Large intestine (tissue), 3 donors: ENCODE measurements around the gene CHD6. TPM values are rescaled to one million over a fixed set of nuclear protein-coding genes. Genes with fewer than 3 reads are reported as not detected.

Experiments
- DNase-seq, 2 donors: peaks; one replicate each; pipeline versions ENCODE4 v3.0.0 to v3.0.0-alpha.2; 2013
- H3K27ac ChIP-seq: one replicate; pipeline ENCODE4 v1.5.1; 2013; ENCODE audit warnings: low read length
- H3K27me3 ChIP-seq: 2 replicates; pipeline ENCODE4 v1.6.1; 2013; ENCODE audit warnings: low read length; ENCODE audit not compliant: control insufficient read depth, insufficient read depth
- H3K36me3 ChIP-seq: 2 replicates; pipeline ENCODE4 v1.6.1; 2013; ENCODE audit warnings: low read length; ENCODE audit not compliant: control insufficient read depth, insufficient read depth
- H3K4me1 ChIP-seq: one replicate; pipeline ENCODE4 v1.6.1; 2013; ENCODE audit warnings: low read length; ENCODE audit not compliant: control insufficient read depth, insufficient read depth
- H3K4me3 ChIP-seq: one replicate; pipeline ENCODE4 v1.5.1; 2013; ENCODE audit warnings: low read length
- H3K9me3 ChIP-seq: one replicate; pipeline ENCODE4 v1.6.1; 2013; ENCODE audit warnings: mild to moderate bottlenecking, low read depth, low read length, moderate library complexity; ENCODE audit not compliant: control insufficient read depth
- WGBS: methylation state at CpG from one replicate; pipeline ENCODE4 v1.1.5; 2013; ENCODE audit warnings: low lambda C conversion rate; ENCODE audit not compliant: insufficient coverage; 5-methylcytosine and 5-hydroxymethylcytosine counted together
- polyA plus RNA-seq: library from polyadenylated mRNA; unstranded; fragments of 120-200 nt; gene quantifications from one replicate; pipeline ENCODE4 v1.2.1, GENCODE V29; 2013

CHD6 gene
- polyA plus RNA-seq, 1 donor, result 24.0 TPM

- no peak for DNase-seq
- no peak overlapping the region for H3K27ac ChIP-seq
- H3K4me3 ChIP-seq, result no peak overlapping the region
- WGBS, result no CpG with 5 or more reads among the region's 14 CpGs
- H3K27me3 ChIP-seq, result no peaks in the 10 kb centered on the region
- no peaks in the 10 kb centered on the region for H3K4me1 ChIP-seq
- no peaks in the 10 kb centered on the region for H3K36me3 ChIP-seq
- no peaks in the 10 kb centered on the region for H3K9me3 ChIP-seq
Measured at GRCh38 chr20:41386502-41387427, 231.4 kb downstream of the CHD6 start.

DNA sequence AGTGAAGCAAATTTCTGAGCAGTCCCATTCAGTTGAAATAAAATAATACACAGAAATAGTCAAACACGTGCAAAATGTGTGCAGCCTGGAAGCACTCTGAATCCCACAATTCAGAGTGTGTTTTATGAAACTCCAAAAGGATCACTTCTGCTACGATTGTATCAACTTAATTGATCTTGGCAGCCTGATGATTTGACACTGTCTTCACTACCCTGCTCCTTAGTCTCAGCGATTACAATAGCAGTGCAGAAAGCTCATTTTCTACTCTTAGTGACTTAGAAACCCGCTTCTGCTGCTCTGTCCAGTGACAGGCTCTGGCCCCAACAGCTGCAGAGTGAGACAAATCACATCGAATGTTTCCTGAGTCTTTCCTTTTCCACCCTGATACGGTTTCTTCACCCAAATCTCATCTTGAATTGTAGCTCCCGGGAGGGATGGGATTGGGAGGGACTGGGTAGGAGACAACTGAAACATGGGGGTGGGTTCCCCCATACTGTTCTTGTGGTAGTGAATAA is 235.3 kb downstream of the CHD6 start:
- WGBS, result no CpG with 5 or more reads among the region's 7 CpGs

DNA sequence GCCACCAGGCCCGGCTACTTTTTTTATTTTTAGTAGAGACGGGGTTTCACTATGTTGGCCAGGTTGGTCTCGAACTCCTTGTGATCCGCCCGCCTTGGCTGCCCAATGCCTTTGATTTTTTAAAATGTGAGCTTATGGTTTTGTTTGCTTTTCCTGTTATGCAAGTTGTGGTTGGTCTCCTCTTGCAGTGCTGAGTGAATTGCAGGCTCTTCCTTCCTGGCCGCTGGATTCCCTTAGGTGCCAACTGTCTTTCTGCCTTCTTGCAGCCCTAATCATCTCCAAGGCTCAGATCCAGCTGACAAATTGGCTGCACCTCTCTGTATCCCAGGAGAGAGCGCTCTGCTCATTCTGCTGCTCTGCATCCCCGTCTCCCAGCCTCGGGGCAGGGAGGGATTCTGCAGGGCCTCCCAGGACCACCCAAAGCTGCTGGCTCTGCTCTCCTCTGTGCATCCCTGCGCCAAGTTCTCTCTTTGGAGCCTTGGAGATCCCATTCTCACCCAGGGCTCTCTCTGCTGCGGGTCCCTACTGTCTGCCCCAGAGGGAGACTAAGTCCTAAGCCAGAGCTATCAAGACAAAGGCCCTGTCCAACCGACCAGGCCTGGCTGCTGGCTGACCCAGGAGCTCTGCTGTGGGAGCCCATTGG is 237.5 kb downstream of the CHD6 start:
- DNase-seq, result no peak
- Histone ChIP-seq H3K4me3 (no peak overlapping the region), H3K4me1 (no peaks in the 10 kb centered on the region), H3K36me3 (no peaks in the 10 kb centered on the region), H3K9me3 (no peaks in the 10 kb centered on the region), H3K27ac (no peak overlapping the region), H3K27me3 (peaks cover 5% of the 10 kb centered on the region)
- no CpG with 5 or more reads among the region's 12 CpGs for WGBS

More for the DNA sequence above, 235.3 kb downstream of the CHD6 start:
- Histone ChIP-seq H3K4me1 (no peaks in the 10 kb centered on the region), H3K9me3 (no peaks in the 10 kb centered on the region), H3K36me3 (no peaks in the 10 kb centered on the region), H3K27ac (no peak overlapping the region), H3K27me3 (no peaks in the 10 kb centered on the region), H3K4me3 (no peak overlapping the region)
- no peak for DNase-seq

DNA sequence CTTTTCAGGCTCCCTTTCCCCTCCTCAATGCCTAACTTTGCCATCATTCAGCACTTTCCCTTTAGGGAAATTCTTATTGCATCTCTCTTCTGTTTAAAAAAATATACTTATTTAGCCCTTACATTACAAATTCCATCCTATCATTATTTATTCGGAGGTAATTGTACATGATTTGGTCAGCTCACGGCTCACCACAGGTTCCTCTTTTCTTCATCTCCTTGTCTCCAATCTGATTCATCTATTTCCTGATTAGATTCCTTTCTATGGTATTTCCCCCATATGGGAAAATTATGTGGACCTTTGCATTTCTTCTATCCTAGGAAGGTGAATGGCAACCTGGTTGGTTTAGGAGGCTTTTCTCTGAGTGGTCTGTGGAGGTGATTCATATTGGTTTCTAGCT is 238.6 kb downstream of the CHD6 start:
- Histone ChIP-seq H3K36me3 (no peaks in the 10 kb centered on the region), H3K27me3 (peaks cover 5% of the 10 kb centered on the region), H3K9me3 (no peaks in the 10 kb centered on the region), H3K4me1 (no peaks in the 10 kb centered on the region), H3K4me3 (no peak overlapping the region), H3K27ac (no peak overlapping the region)
- DNase-seq, result no peak
- WGBS, result 92% methylated on average over 2 of the region's 2 CpGs

- no peaks in the 10 kb centered on the region for H3K9me3 ChIP-seq
- H3K36me3 ChIP-seq, result no peaks in the 10 kb centered on the region
- DNase-seq, result no peak
- H3K4me3 ChIP-seq, result no peak overlapping the region
- H3K4me1 ChIP-seq, result no peaks in the 10 kb centered on the region
- WGBS, result no CpG with 5 or more reads among the region's 6 CpGs
- peaks cover 5% of the 10 kb centered on the region for H3K27me3 ChIP-seq
- H3K27ac ChIP-seq, result no peak overlapping the region
Measured at GRCh38 chr20:41377275-41377674, 240.9 kb downstream of the CHD6 start.

- WGBS, result 100% methylated on average over 2 of the region's 5 CpGs
- no peak for DNase-seq
- peaks cover 3% of the 10 kb centered on the region for H3K9me3 ChIP-seq
Measured at GRCh38 chr20:41376349-41376748, 241.8 kb downstream of the CHD6 start.

DNA sequence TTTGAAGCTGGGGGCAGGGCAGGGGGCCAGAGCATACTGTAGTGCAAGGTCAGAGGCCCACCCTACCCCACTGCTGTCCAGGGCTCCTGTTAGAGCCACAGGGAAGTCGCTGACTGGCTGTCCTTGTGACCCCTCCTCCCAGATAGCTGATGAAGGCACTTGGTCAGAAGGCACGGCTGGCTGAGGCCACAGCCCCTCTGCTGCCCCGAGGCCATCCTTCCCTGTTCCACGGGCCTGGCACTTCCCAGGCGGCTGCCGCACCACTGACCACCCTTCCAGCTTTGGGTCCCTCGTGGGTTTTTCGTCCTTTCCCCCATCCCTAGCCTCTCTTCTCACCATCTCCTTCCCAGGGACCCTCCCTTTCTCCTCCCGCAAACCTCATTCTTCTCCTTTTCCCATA is 242.3 kb downstream of the CHD6 start:
- H3K27ac ChIP-seq, result no peak overlapping the region
- H3K27me3 ChIP-seq, result peaks cover 5% of the 10 kb centered on the region
- 100% methylated on average over 1 of the region's 9 CpGs for WGBS

More at GRCh38 chr20:41376349-41376748, 241.8 kb downstream of the CHD6 start:
- Histone ChIP-seq H3K36me3 (no peaks in the 10 kb centered on the region), H3K4me3 (no peak overlapping the region), H3K27me3 (peaks cover 5% of the 10 kb centered on the region), H3K4me1 (no peaks in the 10 kb centered on the region), H3K27ac (no peak overlapping the region)

GRCh38 chr20:41373931-41374920 is 244.0 kb downstream of the CHD6 start:
- DNase-seq, result no peak
- H3K4me3 ChIP-seq, result no peak overlapping the region
- H3K36me3 ChIP-seq, result no peaks in the 10 kb centered on the region
- no peak overlapping the region for H3K27ac ChIP-seq
- H3K4me1 ChIP-seq, result no peaks in the 10 kb centered on the region
- H3K27me3 ChIP-seq, result peaks cover 5% of the 10 kb centered on the region
- peaks cover 9% of the 10 kb centered on the region for H3K9me3 ChIP-seq
- WGBS, result no CpG with 5 or more reads among the region's 9 CpGs

More for the DNA sequence above, 242.3 kb downstream of the CHD6 start:
- Histone ChIP-seq H3K36me3 (no peaks in the 10 kb centered on the region), H3K9me3 (peaks cover 8% of the 10 kb centered on the region), H3K4me1 (no peaks in the 10 kb centered on the region), H3K4me3 (no peak overlapping the region)
- DNase-seq, result no peak

GRCh38 chr20:41373251-41373783 is 244.9 kb downstream of the CHD6 start:
- DNase-seq, result no peak
- H3K4me3 ChIP-seq, result no peak overlapping the region
- WGBS, result 80% methylated on average over 1 of the region's 11 CpGs
- peaks cover 9% of the 10 kb centered on the region for H3K9me3 ChIP-seq
- H3K4me1 ChIP-seq, result no peaks in the 10 kb centered on the region
- peaks cover 5% of the 10 kb centered on the region for H3K27me3 ChIP-seq
- H3K36me3 ChIP-seq, result no peaks in the 10 kb centered on the region
- H3K27ac ChIP-seq, result no peak overlapping the region
